ENCODE measurements around the gene ZNF77. TPM values are rescaled to one million over a fixed set of nuclear protein-coding genes. Genes with fewer than 3 reads are reported as not detected.
"Not testable (repeated sequence)": the region's sequence is repeated elsewhere in the genome, so short reads cannot be mapped to it uniquely, and the experiment has no call there.

Gene ZNF77
- total RNA-seq: 4.8 and 5.8 TPM in 2 replicates

GRCh38 chr19:2944775-2945574 is at the start of gene ZNF77:
Gene ZNF77, minus strand, starts transcription at chr19:2944971. Its CDS starts 131 bp downstream, at chr19:2944840.
- H3K9me3 Mint-ChIP-seq: no peaks in the 10 kb centered on the region
- peak; percentile 99 for DNase-seq
- H3K4me1 Mint-ChIP-seq: peaks cover 17% of the 10 kb centered on the region
- intact Hi-C loops (cut with micrococcal nuclease): loop anchor here (1.0 kb wide), 1 partner anchor 45 kb away; the partner anchor contains the start of gene ZNF57
- peaks cover 15% of the 10 kb centered on the region for H3K36me3 Mint-ChIP-seq (ENCODE audit: low read depth)
- peak within 1 kb of the TSS; percentile 96 for H3K4me3 Mint-ChIP-seq
- peak within 1 kb of the TSS; percentile 96 for H3K27ac Mint-ChIP-seq
- no peaks in the 10 kb centered on the region for H3K27me3 Mint-ChIP-seq

GRCh38 chr19:2993579-2993978 is 48.8 kb upstream of the ZNF77 start:
- DNase-seq: no peak
- Mint-ChIP-seq H3K36me3 (ENCODE audit: low read depth) (no peaks in the 10 kb centered on the region), H3K9me3 (no peaks in the 10 kb centered on the region), H3K4me3 (no peak overlapping the region), H3K4me1 (no peaks in the 10 kb centered on the region), H3K27me3 (peaks cover 1% of the 10 kb centered on the region), H3K27ac (no peak overlapping the region)
- intact Hi-C loops (cut with micrococcal nuclease): no loop called here

GRCh38 chr19:2992958-2993357 is 48.2 kb upstream of the ZNF77 start:
- intact Hi-C loops (cut with micrococcal nuclease): no loop called here
- no peak overlapping the region for H3K4me3 Mint-ChIP-seq

GRCh38 chr19:2992333-2992732 is 47.6 kb upstream of the ZNF77 start:
- H3K36me3 Mint-ChIP-seq (ENCODE audit: low read depth); H3K27me3 Mint-ChIP-seq; H3K27ac Mint-ChIP-seq; H3K9me3 Mint-ChIP-seq; intact Hi-C loops (cut with micrococcal nuclease); H3K4me3 Mint-ChIP-seq; DNase-seq; H3K4me1 Mint-ChIP-seq: not testable (repeated sequence)

More at GRCh38 chr19:2992958-2993357, 48.2 kb upstream of the ZNF77 start:
- DNase-seq: no peak
- Mint-ChIP-seq H3K27ac (no peak overlapping the region), H3K4me1 (no peaks in the 10 kb centered on the region), H3K27me3 (peaks cover 2% of the 10 kb centered on the region), H3K36me3 (ENCODE audit: low read depth) (no peaks in the 10 kb centered on the region), H3K9me3 (no peaks in the 10 kb centered on the region)

- H3K4me1 Mint-ChIP-seq: no peaks in the 10 kb centered on the region
- intact Hi-C loops (cut with micrococcal nuclease): no loop called here
- no peak overlapping the region for H3K4me3 Mint-ChIP-seq
- no peaks in the 10 kb centered on the region for H3K9me3 Mint-ChIP-seq
- no peaks in the 10 kb centered on the region for H3K36me3 Mint-ChIP-seq (ENCODE audit: low read depth)
- DNase-seq: no peak
- H3K27me3 Mint-ChIP-seq: peaks cover 6% of the 10 kb centered on the region
- H3K27ac Mint-ChIP-seq: no peak overlapping the region
These were observed 44.6 kb upstream of the ZNF77 start for GRCh38 chr19:2989236-2989946.

GRCh38 chr19:2988568-2988967 is 43.8 kb upstream of the ZNF77 start:
- Mint-ChIP-seq H3K36me3 (ENCODE audit: low read depth) (no peaks in the 10 kb centered on the region), H3K9me3 (no peaks in the 10 kb centered on the region), H3K27me3 (peaks cover 8% of the 10 kb centered on the region), H3K4me1 (no peaks in the 10 kb centered on the region), H3K27ac (no peak overlapping the region), H3K4me3 (no peak overlapping the region)
- DNase-seq: no peak
- intact Hi-C loops (cut with micrococcal nuclease): no loop called here

GRCh38 chr19:2987797-2988196 is 43.0 kb upstream of the ZNF77 start:
- Mint-ChIP-seq H3K4me1 (no peaks in the 10 kb centered on the region), H3K27me3 (peaks cover 15% of the 10 kb centered on the region), H3K27ac (no peak overlapping the region), H3K36me3 (ENCODE audit: low read depth) (no peaks in the 10 kb centered on the region), H3K9me3 (no peaks in the 10 kb centered on the region), H3K4me3 (no peak overlapping the region)
- intact Hi-C loops (cut with micrococcal nuclease): no loop called here
- DNase-seq: no peak

- DNase-seq: no peak
- intact Hi-C loops (cut with micrococcal nuclease): no loop called here
- no peaks in the 10 kb centered on the region for H3K9me3 Mint-ChIP-seq
These were observed 42.3 kb upstream of the ZNF77 start for GRCh38 chr19:2986951-2987524.

GRCh38 chr19:2984215-2984528 is 39.4 kb upstream of the ZNF77 start:
- intact Hi-C loops (cut with micrococcal nuclease): no loop called here
- Mint-ChIP-seq H3K36me3 (ENCODE audit: low read depth) (no peaks in the 10 kb centered on the region), H3K9me3 (no peaks in the 10 kb centered on the region), H3K27ac (no peak overlapping the region), H3K27me3 (peaks cover 20% of the 10 kb centered on the region), H3K4me1 (no peaks in the 10 kb centered on the region), H3K4me3 (no peak overlapping the region)
- no peak for DNase-seq

More at GRCh38 chr19:2986951-2987524, 42.3 kb upstream of the ZNF77 start:
- Mint-ChIP-seq H3K27me3 (peaks cover 15% of the 10 kb centered on the region), H3K4me3 (no peak overlapping the region), H3K4me1 (no peaks in the 10 kb centered on the region), H3K27ac (no peak overlapping the region), H3K36me3 (ENCODE audit: low read depth) (no peaks in the 10 kb centered on the region)

- intact Hi-C loops (cut with micrococcal nuclease): no loop called here
- H3K4me1 Mint-ChIP-seq: no peaks in the 10 kb centered on the region
- H3K4me3 Mint-ChIP-seq: no peak overlapping the region
- peaks cover 18% of the 10 kb centered on the region for H3K27me3 Mint-ChIP-seq
- no peak for DNase-seq
- H3K36me3 Mint-ChIP-seq (ENCODE audit: low read depth): no peaks in the 10 kb centered on the region
- H3K9me3 Mint-ChIP-seq: no peaks in the 10 kb centered on the region
- no peak overlapping the region for H3K27ac Mint-ChIP-seq
These were observed 38.8 kb upstream of the ZNF77 start for GRCh38 chr19:2983351-2984214.

- no peak overlapping the region for H3K27ac Mint-ChIP-seq
- H3K36me3 Mint-ChIP-seq (ENCODE audit: low read depth): no peaks in the 10 kb centered on the region
- intact Hi-C loops (cut with micrococcal nuclease): no loop called here
- no peak for DNase-seq
- no peak overlapping the region for H3K4me3 Mint-ChIP-seq
- H3K27me3 Mint-ChIP-seq: peaks cover 18% of the 10 kb centered on the region
- H3K4me1 Mint-ChIP-seq: no peaks in the 10 kb centered on the region
- no peaks in the 10 kb centered on the region for H3K9me3 Mint-ChIP-seq
These were observed 38.2 kb upstream of the ZNF77 start for GRCh38 chr19:2982983-2983350.

- Mint-ChIP-seq H3K9me3 (no peaks in the 10 kb centered on the region), H3K36me3 (ENCODE audit: low read depth) (no peaks in the 10 kb centered on the region), H3K4me3 (no peak overlapping the region), H3K27ac (no peak overlapping the region), H3K27me3 (peaks cover 18% of the 10 kb centered on the region), H3K4me1 (no peaks in the 10 kb centered on the region)
- no peak for DNase-seq
- intact Hi-C loops (cut with micrococcal nuclease): no loop called here
These were observed 37.8 kb upstream of the ZNF77 start for GRCh38 chr19:2982561-2982960.

GRCh38 chr19:2981898-2982297 is 37.1 kb upstream of the ZNF77 start:
- no peaks in the 10 kb centered on the region for H3K9me3 Mint-ChIP-seq
- no peak overlapping the region for H3K4me3 Mint-ChIP-seq
- H3K4me1 Mint-ChIP-seq: peaks cover 2% of the 10 kb centered on the region
- DNase-seq: no peak
- H3K36me3 Mint-ChIP-seq (ENCODE audit: low read depth): no peaks in the 10 kb centered on the region
- intact Hi-C loops (cut with micrococcal nuclease): no loop called here
- H3K27me3 Mint-ChIP-seq: peaks cover 18% of the 10 kb centered on the region
- no peak overlapping the region for H3K27ac Mint-ChIP-seq

Data from activated CD4-positive, alpha-beta T cell treated with anti-CD3 and anti-CD28 coated beads, Interleukin-2, amount 10 ng/mL, durations not matched to agents 24 days and 14 days (primary cell).